ENCODE data around the gene MITF. TPM values are rescaled to one million over a fixed set of nuclear protein-coding genes. Genes with fewer than 3 reads are reported as not detected.

MITF gene
- total RNA-seq, 2 experiments from 2014 or later = not detected

DNA sequence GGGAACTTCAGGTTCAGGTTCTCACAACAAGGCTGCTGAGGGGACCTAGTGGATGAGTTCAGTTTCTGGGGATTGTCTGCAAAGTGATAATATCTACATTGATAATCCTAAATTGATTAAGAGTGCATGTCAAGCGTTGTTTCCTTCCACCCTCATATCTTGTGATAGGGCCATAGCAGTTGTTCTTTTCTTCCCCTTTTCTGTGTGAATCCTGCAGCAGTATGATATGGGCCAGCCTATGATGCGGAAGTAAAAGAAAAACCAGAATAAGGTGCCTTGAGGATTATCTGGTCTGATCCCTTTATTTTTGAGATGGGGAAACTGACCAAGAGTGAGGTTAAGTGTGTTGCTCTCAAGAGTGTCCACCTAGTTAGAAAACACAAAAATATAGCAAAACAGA is 86.2 kb downstream of the MITF start:
- H3K4me1 ChIP-seq (ENCODE audit: insufficient read depth, low read length, poor library complexity, severe bottlenecking) = no peaks in the 10 kb centered on the region
- POLR2A ChIA-PET = no interaction called here
- no peak overlapping the region for H2AFZ ChIP-seq (ENCODE audit: low read length)
- TF ChIP-seq EZH2phosphoT487 (IDR thresholded peaks at IDR 0.05; ENCODE audit: borderline replicate concordance, low read depth, low read length) = no peak
- TF ChIP-seq, protein P1, sequence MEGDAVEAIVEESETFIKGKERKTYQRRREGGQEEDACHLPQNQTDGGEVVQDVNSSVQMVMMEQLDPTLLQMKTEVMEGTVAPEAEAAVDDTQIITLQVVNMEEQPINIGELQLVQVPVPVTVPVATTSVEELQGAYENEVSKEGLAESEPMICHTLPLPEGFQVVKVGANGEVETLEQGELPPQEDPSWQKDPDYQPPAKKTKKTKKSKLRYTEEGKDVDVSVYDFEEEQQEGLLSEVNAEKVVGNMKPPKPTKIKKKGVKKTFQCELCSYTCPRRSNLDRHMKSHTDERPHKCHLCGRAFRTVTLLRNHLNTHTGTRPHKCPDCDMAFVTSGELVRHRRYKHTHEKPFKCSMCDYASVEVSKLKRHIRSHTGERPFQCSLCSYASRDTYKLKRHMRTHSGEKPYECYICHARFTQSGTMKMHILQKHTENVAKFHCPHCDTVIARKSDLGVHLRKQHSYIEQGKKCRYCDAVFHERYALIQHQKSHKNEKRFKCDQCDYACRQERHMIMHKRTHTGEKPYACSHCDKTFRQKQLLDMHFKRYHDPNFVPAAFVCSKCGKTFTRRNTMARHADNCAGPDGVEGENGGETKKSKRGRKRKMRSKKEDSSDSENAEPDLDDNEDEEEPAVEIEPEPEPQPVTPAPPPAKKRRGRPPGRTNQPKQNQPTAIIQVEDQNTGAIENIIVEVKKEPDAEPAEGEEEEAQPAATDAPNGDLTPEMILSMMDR (conservative IDR thresholded peaks at IDR 0.05; ENCODE audit: low read length) = no peak
- CTCF ChIA-PET (ENCODE audit: unreplicated experiment) = no interaction called here
- no peaks in the 10 kb centered on the region for H3K9me2 ChIP-seq (ENCODE audit: insufficient read depth, low read length)
- no peaks in the 10 kb centered on the region for H4K20me1 ChIP-seq (ENCODE audit: insufficient read depth, low read length)
- H3K9me3 ChIP-seq (ENCODE audit: low read length) = no peaks in the 10 kb centered on the region
- no peaks in the 10 kb centered on the region for H3K36me3 ChIP-seq (ENCODE audit: insufficient read depth, low read length)
- intact Hi-C loops (cut with micrococcal nuclease; ENCODE audit: unreplicated experiment) = no loop called here
- H3K79me2 ChIP-seq (ENCODE audit: insufficient read depth, low read depth, low read length) = no peaks in the 10 kb centered on the region
- no peak overlapping the region for H3K4me3 ChIP-seq (ENCODE audit: low read depth, low read length, poor library complexity, severe bottlenecking)
- DNase-seq (ENCODE audit: low spot score) = no peak
- H3K4me2 ChIP-seq (ENCODE audit: low read length) = no peak overlapping the region
- H3K27ac ChIP-seq (ENCODE audit: low read depth, low read length, poor library complexity, severe bottlenecking) = no peak overlapping the region
- BruUV-seq (replicated peaks) = no TSS peak

DNA sequence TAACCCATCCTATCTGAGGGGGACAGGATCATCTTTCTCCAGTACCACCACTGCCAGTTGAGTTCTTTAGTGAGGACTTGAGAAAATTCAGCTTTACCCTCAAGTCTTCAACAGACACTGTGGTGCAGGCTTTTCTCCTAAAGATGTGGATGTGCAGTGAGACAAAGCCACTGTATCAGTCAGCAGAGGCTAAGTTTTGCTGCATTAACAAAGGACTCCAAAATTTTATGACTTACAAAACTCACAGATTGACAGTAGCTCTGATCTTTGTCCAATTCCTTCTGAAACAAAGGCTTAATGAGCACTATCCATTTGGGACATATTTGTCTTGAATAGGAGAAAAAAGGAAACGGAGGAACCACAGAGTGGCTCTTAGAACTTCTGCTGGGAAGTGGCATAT is 87.9 kb downstream of the MITF start:
- DNase-seq (ENCODE audit: low spot score) = no peak
- H3K27ac ChIP-seq (ENCODE audit: low read depth, low read length, poor library complexity, severe bottlenecking) = no peak overlapping the region
- TF ChIP-seq, protein P1 (conservative IDR thresholded peaks at IDR 0.05; ENCODE audit: low read length) = no peak
- TF ChIP-seq EZH2phosphoT487 (IDR thresholded peaks at IDR 0.05; ENCODE audit: borderline replicate concordance, low read depth, low read length) = no peak
- H3K36me3 ChIP-seq (ENCODE audit: insufficient read depth, low read length) = no peaks in the 10 kb centered on the region
- H4K20me1 ChIP-seq (ENCODE audit: insufficient read depth, low read length) = no peaks in the 10 kb centered on the region
- no peaks in the 10 kb centered on the region for H3K79me2 ChIP-seq (ENCODE audit: insufficient read depth, low read depth, low read length)
- ChIA-PET CTCF (ENCODE audit: unreplicated experiment) (no interaction called here), POLR2A (no interaction called here)
- no peak overlapping the region for H3K4me3 ChIP-seq (ENCODE audit: low read depth, low read length, poor library complexity, severe bottlenecking)
- no peaks in the 10 kb centered on the region for H3K9me2 ChIP-seq (ENCODE audit: insufficient read depth, low read length)
- H3K9me3 ChIP-seq (ENCODE audit: low read length) = no peaks in the 10 kb centered on the region
- H2AFZ ChIP-seq (ENCODE audit: low read length) = no peak overlapping the region
- intact Hi-C loops (cut with micrococcal nuclease; ENCODE audit: unreplicated experiment) = no loop called here
- H3K4me1 ChIP-seq (ENCODE audit: insufficient read depth, low read length, poor library complexity, severe bottlenecking) = no peaks in the 10 kb centered on the region
- BruUV-seq (replicated peaks) = no TSS peak
- no peak overlapping the region for H3K4me2 ChIP-seq (ENCODE audit: low read length)

DNA sequence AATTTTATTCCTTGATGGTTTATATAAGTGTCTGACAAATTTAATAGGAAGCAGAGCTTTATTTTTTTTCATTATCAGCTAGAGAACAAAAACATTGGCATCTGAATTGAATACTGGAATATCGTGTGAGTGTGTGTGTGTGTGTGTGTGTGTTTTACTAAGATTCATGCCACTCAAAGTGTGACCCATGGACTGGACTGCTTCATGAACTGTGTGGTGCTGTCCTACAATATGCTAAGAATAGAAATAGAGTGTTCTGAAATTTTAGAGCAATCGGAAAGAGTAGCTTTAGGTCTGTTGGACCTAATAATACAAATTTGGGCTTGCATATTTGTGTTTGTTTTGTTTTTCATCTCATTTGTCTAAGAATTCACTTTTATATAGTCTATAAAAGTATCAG is 89.6 kb downstream of the MITF start:
- Histone ChIP-seq H3K4me3 (ENCODE audit: low read depth, low read length, poor library complexity, severe bottlenecking) (no peak overlapping the region), H3K79me2 (ENCODE audit: insufficient read depth, low read depth, low read length) (no peaks in the 10 kb centered on the region), H3K4me2 (ENCODE audit: low read length) (no peak overlapping the region), H2AFZ (ENCODE audit: low read length) (no peak overlapping the region), H3K9me3 (ENCODE audit: low read length) (no peaks in the 10 kb centered on the region), H3K4me1 (ENCODE audit: insufficient read depth, low read length, poor library complexity, severe bottlenecking) (no peaks in the 10 kb centered on the region), H3K27ac (ENCODE audit: low read depth, low read length, poor library complexity, severe bottlenecking) (no peak overlapping the region), H3K9me2 (ENCODE audit: insufficient read depth, low read length) (no peaks in the 10 kb centered on the region), H3K36me3 (ENCODE audit: insufficient read depth, low read length) (no peaks in the 10 kb centered on the region), H4K20me1 (ENCODE audit: insufficient read depth, low read length) (no peaks in the 10 kb centered on the region)
- ChIA-PET POLR2A (interaction anchor here (0.7 kb wide), 1 partner anchor 636 kb away, joined by 3 read pairs; no protein-coding TSS in a partner anchor), CTCF (ENCODE audit: unreplicated experiment) (no interaction called here)
- TF ChIP-seq, protein P1 (conservative IDR thresholded peaks at IDR 0.05; ENCODE audit: low read length) = no peak
- no peak for TF ChIP-seq EZH2phosphoT487 (IDR thresholded peaks at IDR 0.05; ENCODE audit: borderline replicate concordance, low read depth, low read length)
- DNase-seq (ENCODE audit: low spot score) = no peak
- BruUV-seq (replicated peaks) = no TSS peak
- intact Hi-C loops (cut with micrococcal nuclease; ENCODE audit: unreplicated experiment) = no loop called here
